DMS53 treated with DMSO at 0.1 percent for 48 hours (cell line): ENCODE data around the gene UBTD2.
"Not testable (repeated sequence)": the region's sequence is repeated elsewhere in the genome, so short reads cannot be mapped to it uniquely, and the experiment has no call there.

Source experiments
- DNase-seq: peaks from one replicate; lab custom pipeline; 2025; ENCODE audit not compliant: unreplicated experiment; lab: John Stamatoyannopoulos, UW

Gene UBTD2

GRCh38 chr5:172293054-172293744 lies 9.6 kb upstream of the UBTD2 start:
- DNase-seq: peak; percentile 72

GRCh38 chr5:172291837-172292236 lies 8.3 kb upstream of the UBTD2 start:
- DNase-seq: not testable (repeated sequence)

- no peak for DNase-seq
These were observed 4.9 kb upstream of the UBTD2 start for GRCh38 chr5:172288465-172288864.

- DNase-seq: not testable (repeated sequence)
These were observed 3.6 kb upstream of the UBTD2 start for GRCh38 chr5:172287140-172287539.

- no peak for DNase-seq
These were observed 1.9 kb upstream of the UBTD2 start for GRCh38 chr5:172285226-172286143.

- DNase-seq: no peak
These were observed 1.0 kb upstream of the UBTD2 start for GRCh38 chr5:172284611-172284980.

- peak; percentile 53 for DNase-seq
These were observed 472 bp upstream of the UBTD2 start for GRCh38 chr5:172283862-172284610.

GRCh38 chr5:172282272-172283019 lies 1.1 kb downstream of the UBTD2 start:
- DNase-seq: no peak

- DNase-seq: no peak
These were observed 2.2 kb downstream of the UBTD2 start for GRCh38 chr5:172281346-172281745.

GRCh38 chr5:172280929-172281328 lies 2.6 kb downstream of the UBTD2 start:
- no peak for DNase-seq

- no peak for DNase-seq
These were observed 3.2 kb downstream of the UBTD2 start for GRCh38 chr5:172280317-172280716.

GRCh38 chr5:172278356-172278755 lies 5.2 kb downstream of the UBTD2 start:
- no peak for DNase-seq

- DNase-seq: peak; percentile 49
These were observed 7.3 kb downstream of the UBTD2 start for GRCh38 chr5:172276214-172276613.

GRCh38 chr5:172274951-172275753 lies 8.4 kb downstream of the UBTD2 start:
- no peak for DNase-seq

- no peak for DNase-seq
These were observed 15.6 kb downstream of the UBTD2 start for GRCh38 chr5:172267943-172268342.

- no peak for DNase-seq
These were observed 16.9 kb downstream of the UBTD2 start for GRCh38 chr5:172266676-172267092.

- DNase-seq: no peak
These were observed 17.4 kb downstream of the UBTD2 start for GRCh38 chr5:172266071-172266675.

GRCh38 chr5:172264815-172265395 lies 18.7 kb downstream of the UBTD2 start:
- no peak for DNase-seq

- no peak for DNase-seq
These were observed 28.1 kb downstream of the UBTD2 start for GRCh38 chr5:172255444-172255843.
